Colonic mucosa (tissue), 4 donors: Measurements from ENCODE around the gene RNF217. TPM values are rescaled to one million over a fixed set of nuclear protein-coding genes. Genes with fewer than 3 reads are reported as not detected.
A peak's percentile ranks its signal among the peaks of the same experiment; 100 is the strongest.

Experiments
- DNase-seq: peaks from one replicate; pipeline ENCODE4 v3.0.0-alpha.2; 2020
- H3K27ac ChIP-seq: fragments of 200-600 bp; one replicate; pipeline ENCODE4 v1.8.0; 2021
- H3K27me3 ChIP-seq: fragments of 200-600 bp; one replicate; pipeline ENCODE4 v1.8.0; 2021
- H3K36me3 ChIP-seq: fragments of 200-600 bp; one replicate; pipeline ENCODE4 v1.8.0; 2021
- H3K4me1 ChIP-seq: fragments of 200-600 bp; one replicate; pipeline ENCODE4 v1.8.0; 2021; ENCODE audit warnings: mild to moderate bottlenecking
- H3K4me3 ChIP-seq: fragments of 200-600 bp; one replicate; pipeline ENCODE4 v1.8.0; 2021
- H3K9ac ChIP-seq, 2 donors: one replicate each; pipeline ENCODE4 v1.7.0; 2013; ENCODE audit warnings: control low read depth in 2 of 2, low read depth in 2 of 2, low read length in 2 of 2
- H3K9me3 ChIP-seq: fragments of 200-600 bp; one replicate; pipeline ENCODE4 v1.8.0; 2021
- intact Hi-C: fragments of 100-400 bp; cut with DNase I; formaldehyde crosslinking; loops from one replicate; pipeline ENCODE4 v1.14.1; 2022
- total RNA-seq, 2 donors: library from RNA; stranded (reverse); fragmentation: NEBNext Ultra II Directional in 1 of 2; extraction: Animal tissue kit (Norgen Biotek cat#: 25700) in 1 of 2; gene quantifications; one replicate each; pipeline ENCODE4 v1.2.1, GENCODE V29; 2021
- TF ChIP-seq, protein P1 (sequence below): fragments of 200-600 bp; IDR thresholded peaks from one replicate; pipeline ENCODE4 v1.8.0; 2022; ENCODE audit warnings: antibody characterized with exemption, mild to moderate bottlenecking
- donor health status: healthy.
- donor health status: DM: no; HTN: no; CAD: no.
- donor health status: DM: no; HTN: no; CAD: no.

RNF217 gene
- total RNA-seq, 2 donors from 2014 or later = 9.1 to 20.4 TPM

DNA sequence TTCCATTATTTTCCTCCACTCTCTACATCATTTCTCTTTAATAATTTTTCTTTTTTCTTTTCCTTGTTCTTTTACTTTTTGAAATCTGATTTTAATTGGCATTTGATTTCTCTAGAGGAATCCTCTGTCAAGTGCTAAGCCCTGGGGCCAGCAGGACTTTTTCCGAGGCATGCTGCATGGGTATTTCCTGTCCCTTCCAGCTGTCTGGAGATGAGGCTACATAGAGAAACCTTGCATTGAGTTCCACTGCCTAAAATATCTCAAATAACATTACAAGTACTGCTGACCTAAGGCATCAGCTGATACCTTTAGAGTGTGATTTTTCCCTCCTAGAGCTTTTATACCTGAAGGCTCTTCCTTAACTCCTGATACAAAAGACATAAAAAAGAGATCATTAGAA is 6.2 kb downstream of the RNF217 start:
- Histone ChIP-seq H3K9me3 (no peaks in the 10 kb centered on the region), H3K9ac (no peak overlapping the region), H3K27me3 (no peaks in the 10 kb centered on the region), H3K36me3 (no peaks in the 10 kb centered on the region), H3K4me1 (no peaks in the 10 kb centered on the region), H3K4me3 (no peak overlapping the region), H3K27ac (no peak overlapping the region)
- no peak for DNase-seq
- intact Hi-C loops = no loop called here
- TF ChIP-seq, protein P1, sequence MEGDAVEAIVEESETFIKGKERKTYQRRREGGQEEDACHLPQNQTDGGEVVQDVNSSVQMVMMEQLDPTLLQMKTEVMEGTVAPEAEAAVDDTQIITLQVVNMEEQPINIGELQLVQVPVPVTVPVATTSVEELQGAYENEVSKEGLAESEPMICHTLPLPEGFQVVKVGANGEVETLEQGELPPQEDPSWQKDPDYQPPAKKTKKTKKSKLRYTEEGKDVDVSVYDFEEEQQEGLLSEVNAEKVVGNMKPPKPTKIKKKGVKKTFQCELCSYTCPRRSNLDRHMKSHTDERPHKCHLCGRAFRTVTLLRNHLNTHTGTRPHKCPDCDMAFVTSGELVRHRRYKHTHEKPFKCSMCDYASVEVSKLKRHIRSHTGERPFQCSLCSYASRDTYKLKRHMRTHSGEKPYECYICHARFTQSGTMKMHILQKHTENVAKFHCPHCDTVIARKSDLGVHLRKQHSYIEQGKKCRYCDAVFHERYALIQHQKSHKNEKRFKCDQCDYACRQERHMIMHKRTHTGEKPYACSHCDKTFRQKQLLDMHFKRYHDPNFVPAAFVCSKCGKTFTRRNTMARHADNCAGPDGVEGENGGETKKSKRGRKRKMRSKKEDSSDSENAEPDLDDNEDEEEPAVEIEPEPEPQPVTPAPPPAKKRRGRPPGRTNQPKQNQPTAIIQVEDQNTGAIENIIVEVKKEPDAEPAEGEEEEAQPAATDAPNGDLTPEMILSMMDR = no peak

DNA sequence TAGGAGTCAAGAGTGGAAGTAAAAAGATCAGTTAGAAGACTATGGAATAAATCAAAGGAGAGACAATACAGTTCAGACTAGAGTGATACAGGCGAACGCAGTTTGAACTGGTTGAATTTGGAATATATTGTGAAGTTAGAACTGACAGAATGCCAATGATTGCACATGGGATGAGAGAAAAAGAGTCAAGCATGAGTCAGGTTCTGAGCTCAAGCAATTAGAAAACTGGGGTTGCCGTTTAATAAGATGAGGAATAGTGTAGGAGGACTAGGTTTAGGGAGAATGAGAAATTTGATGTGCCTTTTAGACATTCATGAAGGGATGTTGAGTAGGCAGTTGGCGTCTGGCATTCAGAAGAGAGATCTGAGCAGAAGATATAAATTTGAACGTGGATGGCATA is 8.0 kb downstream of the RNF217 start:
- Histone ChIP-seq H3K36me3 (no peaks in the 10 kb centered on the region), H3K4me1 (no peaks in the 10 kb centered on the region), H3K27ac (no peak overlapping the region), H3K9me3 (no peaks in the 10 kb centered on the region), H3K4me3 (no peak overlapping the region), H3K27me3 (no peaks in the 10 kb centered on the region), H3K9ac (no peak overlapping the region)
- no peak for DNase-seq
- intact Hi-C loops = no loop called here
- TF ChIP-seq, protein P1 = no peak

GRCh38 chr6:124970763-124971162 is 8.5 kb downstream of the RNF217 start:
- TF ChIP-seq, protein P1 = no peak
- Histone ChIP-seq H3K36me3 (no peaks in the 10 kb centered on the region), H3K9me3 (no peaks in the 10 kb centered on the region), H3K27me3 (no peaks in the 10 kb centered on the region), H3K27ac (no peak overlapping the region), H3K9ac (no peak overlapping the region), H3K4me3 (no peak overlapping the region), H3K4me1 (no peaks in the 10 kb centered on the region)
- no peak for DNase-seq
- intact Hi-C loops = no loop called here

- no peaks in the 10 kb centered on the region for H3K4me1 ChIP-seq
- H3K4me3 ChIP-seq = no peak overlapping the region
- no peaks in the 10 kb centered on the region for H3K9me3 ChIP-seq
- H3K36me3 ChIP-seq = no peaks in the 10 kb centered on the region
- no peaks in the 10 kb centered on the region for H3K27me3 ChIP-seq
- intact Hi-C loops = no loop called here
- H3K27ac ChIP-seq = no peak overlapping the region
- TF ChIP-seq, protein P1 = no peak
- no peak overlapping the region for H3K9ac ChIP-seq
- DNase-seq = no peak
Observed at GRCh38 chr6:124973780-124974179, 11.5 kb downstream of the RNF217 start.

DNA sequence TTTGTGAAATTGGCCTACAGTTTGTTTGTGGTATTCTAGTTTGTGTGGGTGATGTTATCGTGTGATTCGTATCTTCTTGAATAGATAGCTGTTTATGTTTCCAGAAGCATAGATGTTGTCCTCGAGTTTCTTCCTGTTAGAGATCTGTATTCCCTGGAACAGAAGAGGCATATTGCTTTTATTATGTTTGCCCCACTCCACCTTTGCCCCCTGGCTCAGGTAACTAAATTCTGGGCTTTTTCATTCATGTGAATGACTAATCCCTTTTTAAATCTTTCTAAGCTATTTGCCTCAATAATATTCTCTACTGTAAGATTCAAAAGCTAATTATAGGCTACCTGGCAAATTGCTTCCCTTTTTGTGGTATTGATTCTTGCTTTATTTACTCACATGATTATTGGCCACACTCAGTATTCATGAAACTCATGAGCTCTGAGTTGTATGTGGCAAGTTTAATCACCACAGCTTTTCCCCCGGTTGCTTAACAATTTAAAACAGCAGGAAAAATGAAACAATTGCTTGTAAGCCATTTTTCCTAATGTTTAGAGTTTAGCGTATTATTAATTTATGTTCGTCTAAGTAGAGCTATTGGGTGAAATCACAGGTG is 12.6 kb downstream of the RNF217 start:
- no peak overlapping the region for H3K9ac ChIP-seq
- intact Hi-C loops = no loop called here
- H3K9me3 ChIP-seq = no peaks in the 10 kb centered on the region
- DNase-seq = peak; percentile 45
- H3K36me3 ChIP-seq = no peaks in the 10 kb centered on the region
- H3K4me3 ChIP-seq = no peak overlapping the region
- TF ChIP-seq, protein P1 = no peak
- H3K27ac ChIP-seq = no peak overlapping the region
- H3K4me1 ChIP-seq = no peaks in the 10 kb centered on the region
- no peaks in the 10 kb centered on the region for H3K27me3 ChIP-seq
